ENCODE results near the gene IL32.
A peak's percentile ranks its signal among the peaks of the same experiment; 100 is the strongest.

The IL32 gene, protein sequence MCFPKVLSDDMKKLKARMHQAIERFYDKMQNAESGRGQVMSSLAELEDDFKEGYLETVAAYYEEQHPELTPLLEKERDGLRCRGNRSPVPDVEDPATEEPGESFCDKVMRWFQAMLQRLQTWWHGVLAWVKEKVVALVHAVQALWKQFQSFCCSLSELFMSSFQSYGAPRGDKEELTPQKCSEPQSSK

DNA sequence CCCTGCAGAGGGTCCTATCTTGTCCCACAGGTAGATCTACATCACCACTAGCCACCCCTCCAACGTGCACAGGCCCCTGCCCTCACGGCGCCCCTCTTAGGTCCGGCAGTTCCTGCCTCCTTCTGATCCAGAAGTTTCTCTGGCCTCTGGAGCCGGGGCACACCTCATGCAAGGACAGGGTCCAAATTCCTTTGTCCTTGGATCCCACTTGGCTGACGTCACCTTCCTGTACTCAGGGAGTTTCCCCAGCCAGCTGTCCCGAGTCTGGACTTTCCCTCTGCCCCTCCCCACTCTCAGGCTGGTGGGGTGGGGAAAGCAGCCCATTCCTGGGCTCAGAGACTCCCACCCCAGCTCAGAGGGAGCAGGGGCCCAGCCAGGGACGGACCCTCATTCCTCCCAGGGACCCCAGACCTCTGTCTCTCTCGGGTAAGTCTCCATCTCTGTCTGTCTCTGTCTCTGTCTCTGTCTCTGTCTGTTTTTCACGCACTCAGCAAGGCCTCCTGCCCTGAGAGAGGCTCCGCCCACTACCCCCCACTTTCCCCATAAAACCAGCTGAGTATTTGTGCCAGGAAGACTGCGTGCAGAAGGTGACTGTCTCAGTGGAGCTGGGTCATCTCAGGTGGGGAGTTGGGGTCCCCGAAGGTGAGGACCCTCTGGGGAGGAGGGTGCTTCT lies at the start of gene IL32:
IL32 (plus strand) TSS at position 572 of the 673 bp plus-strand sequence. CDS start 172 bp downstream, outside the sequence.
- DNase-seq, result peak; percentile 71

- no peak for DNase-seq
These were observed 49.4 kb upstream of the IL32 start for GRCh38 chr16:3015865-3016521.

DNA sequence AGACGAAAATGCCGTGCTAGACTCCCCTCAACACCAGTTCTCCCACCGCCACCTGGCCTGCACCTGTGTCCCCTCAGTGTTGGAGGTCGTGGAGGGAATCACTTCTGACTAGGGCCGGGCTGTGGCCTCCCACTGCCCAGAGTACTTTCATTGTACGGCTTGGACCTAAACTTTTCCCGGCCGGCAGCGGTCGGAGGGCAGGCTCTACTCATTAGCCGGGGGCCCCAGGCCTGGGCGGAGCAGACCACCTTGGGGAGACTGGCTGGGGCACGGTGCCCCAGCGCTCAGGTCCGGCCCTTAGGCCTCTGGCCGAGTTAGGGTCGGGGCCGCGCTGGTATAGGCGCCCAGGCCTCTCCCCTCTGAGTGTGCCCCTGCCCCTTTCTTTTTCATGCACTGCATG lies 48.1 kb upstream of the IL32 start:
- DNase-seq, result no peak

DNA sequence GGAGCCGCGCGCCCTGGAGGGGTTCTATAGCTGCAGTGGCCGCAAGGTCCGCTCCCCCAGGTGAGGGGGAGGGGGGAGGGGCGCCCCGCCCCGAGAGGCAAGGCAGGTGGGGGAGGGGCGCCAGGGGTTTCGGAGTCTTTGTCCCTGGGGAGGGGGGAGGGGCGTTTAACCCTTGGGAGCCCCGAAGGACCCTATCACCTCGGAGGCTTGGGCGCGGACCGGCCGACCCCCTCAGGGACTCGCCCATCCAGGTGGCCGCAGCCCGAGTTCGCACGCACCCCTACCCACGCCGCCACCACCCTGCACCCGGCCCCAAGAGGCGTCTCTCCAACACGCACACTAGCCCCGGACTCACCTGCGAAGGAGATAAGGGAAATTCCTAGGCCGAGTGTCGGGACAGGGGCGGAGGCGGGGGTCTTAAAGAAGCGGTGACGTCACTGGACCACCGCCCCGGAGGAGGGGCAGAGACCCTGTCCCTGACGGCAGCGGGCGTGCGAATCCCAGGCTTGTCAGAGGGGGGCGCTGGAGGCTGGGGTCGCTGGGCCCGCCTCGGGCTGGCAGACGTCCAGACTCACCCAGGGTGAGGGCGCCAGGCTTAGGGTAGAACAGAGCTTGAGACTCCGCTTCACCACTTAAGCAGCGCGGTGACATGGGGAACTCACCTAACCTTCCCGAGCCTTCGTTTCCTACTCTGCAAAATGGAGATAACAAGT lies 47.5 kb upstream of the IL32 start, which contains the start of gene CLDN6:
CLDN6 (minus strand) TSS at position 390 of the 713 bp plus-strand sequence. CDS start 2,162 bp downstream, outside the sequence.
- DNase-seq, result no peak

- no peak for DNase-seq
These were observed 45.7 kb upstream of the IL32 start for GRCh38 chr16:3019594-3020246.

- DNase-seq, result peak; percentile 55 to 68
These were observed 45.2 kb upstream of the IL32 start, which contains the start of gene TNFRSF12A for GRCh38 chr16:3020247-3020603. Gene TNFRSF12A, plus strand, starts transcription at chr16:3020368. Its CDS starts 30 bp downstream, at chr16:3020398.

DNA sequence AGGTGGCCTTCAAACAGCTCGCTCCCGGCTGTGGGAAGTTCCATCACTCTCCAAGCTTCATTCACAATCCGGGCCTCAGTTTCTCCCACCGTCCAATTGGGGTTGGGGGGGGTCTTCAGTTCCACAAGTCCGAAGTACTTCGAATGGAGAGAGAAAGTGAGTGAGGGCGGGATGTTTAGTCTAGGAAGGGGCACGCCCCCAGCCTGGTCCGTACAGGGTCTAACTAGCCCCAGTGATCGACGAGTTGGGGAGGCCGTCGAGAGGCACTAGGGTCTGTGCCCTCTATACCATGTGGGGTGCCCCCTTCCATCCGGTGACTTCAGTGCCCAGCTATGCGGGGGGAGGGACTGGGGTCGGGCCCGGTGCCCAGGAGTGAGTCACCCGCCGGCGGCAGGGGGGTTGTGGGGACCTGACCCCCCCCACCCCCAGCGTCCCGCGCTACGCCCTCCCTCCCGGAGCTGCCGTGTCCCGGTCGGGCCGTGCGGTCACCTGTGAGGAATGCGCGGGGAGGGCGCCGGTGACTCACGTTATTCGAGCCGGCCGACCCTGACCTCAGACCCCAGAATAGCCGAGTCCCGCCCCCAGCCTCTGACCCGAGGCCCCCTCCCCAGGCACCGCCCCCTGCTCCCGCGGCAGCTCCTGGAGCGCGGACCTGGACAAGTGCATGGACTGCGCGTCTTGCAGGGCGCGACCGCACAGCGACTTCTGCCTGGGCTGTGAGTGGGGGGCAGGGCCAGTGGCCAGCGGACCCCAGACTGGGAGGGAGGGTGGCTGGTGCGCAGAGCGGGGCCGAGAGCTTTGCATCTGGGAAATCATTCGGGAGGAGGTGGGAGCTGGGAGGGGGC lies 44.6 kb upstream of the IL32 start:
- DNase-seq, result peak; percentile 72 to 80

DNA sequence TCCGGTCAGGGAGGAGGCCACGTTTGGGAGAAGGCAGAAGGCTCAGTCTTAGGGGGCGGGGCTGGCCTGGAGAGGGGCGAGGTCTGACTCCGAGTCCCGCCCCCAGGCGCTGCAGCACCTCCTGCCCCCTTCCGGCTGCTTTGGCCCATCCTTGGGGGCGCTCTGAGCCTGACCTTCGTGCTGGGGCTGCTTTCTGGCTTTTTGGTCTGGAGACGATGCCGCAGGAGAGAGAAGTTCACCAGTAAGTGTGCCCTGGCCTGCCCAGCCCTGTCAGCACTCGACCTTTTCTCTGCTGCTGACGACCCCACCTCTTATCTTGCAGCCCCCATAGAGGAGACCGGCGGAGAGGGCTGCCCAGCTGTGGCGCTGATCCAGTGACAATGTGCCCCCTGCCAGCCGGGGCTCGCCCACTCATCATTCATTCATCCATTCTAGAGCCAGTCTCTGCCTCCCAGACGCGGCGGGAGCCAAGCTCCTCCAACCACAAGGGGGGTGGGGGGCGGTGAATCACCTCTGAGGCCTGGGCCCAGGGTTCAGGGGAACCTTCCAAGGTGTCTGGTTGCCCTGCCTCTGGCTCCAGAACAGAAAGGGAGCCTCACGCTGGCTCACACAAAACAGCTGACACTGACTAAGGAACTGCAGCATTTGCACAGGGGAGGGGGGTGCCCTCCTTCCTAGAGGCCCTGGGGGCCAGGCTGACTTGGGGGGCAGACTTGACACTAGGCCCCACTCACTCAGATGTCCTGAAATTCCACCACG lies 43.8 kb upstream of the IL32 start:
- DNase-seq, result peak; percentile 90

DNA sequence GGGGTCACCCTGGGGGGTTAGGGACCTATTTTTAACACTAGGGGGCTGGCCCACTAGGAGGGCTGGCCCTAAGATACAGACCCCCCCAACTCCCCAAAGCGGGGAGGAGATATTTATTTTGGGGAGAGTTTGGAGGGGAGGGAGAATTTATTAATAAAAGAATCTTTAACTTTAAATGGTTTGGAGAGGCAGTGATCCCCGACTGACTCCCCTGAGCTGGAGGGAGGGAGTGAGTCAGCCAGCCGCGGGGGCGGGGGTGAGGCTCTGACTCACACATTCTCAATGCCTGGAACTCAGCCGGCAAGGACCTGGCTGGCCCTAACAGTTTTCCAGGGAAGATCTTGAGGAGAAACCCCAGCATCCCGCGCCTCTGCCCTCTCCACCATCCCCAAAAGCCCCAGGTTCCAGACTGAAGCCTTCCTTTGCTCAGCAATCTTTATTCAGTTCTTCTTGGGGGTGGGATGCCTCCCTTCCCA lies 43.2 kb upstream of the IL32 start:
- DNase-seq, result peak; percentile 92 to 94

- DNase-seq, result no peak
These were observed 42.6 kb upstream of the IL32 start for GRCh38 chr16:3022684-3023414.

DNA sequence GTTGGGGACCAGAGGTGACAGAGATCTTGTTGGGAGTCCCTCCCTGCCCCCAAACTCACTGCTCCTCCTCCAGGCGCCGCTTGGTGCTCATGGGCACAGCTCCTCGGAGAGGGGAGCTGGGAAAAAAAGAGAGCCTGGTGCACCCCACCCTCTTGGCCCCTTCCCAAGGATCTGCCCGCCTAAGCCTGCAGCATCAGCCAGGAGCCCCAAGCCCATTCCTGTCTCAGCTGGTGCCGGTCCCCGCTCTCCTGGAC lies 42.1 kb upstream of the IL32 start:
- DNase-seq, result no peak

DNA sequence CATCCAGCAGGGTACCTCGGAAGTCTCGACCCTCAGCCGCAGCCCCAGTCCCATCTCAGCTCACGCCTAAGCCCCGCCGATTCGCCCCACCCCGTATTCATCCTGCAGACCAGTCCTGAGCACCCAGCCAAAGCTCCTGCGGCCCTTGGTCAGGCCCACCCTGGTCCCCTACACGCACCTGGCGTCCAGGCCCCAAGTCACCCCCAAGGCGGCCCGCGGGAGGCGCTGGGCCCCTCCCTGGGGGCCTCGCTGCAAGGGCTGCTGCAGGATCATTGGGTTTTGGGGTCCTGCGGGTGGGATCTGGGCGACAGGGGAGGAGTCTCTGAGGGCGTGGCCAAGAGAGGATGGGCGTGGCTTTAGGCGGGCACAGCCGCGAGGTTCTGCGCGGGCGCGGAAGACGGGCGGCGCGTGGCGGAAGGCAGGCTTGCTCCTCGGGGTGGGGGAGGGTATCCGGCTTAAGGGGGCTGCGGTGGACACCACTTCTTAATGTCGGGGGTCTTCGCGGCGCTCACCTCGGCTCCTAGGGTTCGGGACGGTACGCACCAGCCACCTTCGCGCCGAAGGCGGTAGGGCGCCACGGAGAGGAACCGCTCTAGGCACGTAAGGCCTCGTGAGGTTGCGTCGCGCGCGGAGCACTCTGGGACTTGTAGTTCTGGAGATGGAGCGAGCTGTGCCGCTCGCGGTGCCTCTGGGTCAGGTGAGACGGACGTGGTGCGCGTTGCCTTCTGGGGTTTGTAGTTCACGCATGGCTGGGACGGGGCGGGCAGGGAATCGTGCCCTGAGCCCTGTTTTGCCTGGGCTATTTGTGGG lies 41.6 kb upstream of the IL32 start, which contains the start of the genes HCFC1R1 and THOC6:
HCFC1R1 (minus strand) TSS at position 274 of the 810 bp plus-strand sequence; CDS start at position 273, 1 bp downstream.
THOC6 (plus strand) TSS at position 367 of the 810 bp plus-strand sequence; CDS start at position 659, 292 bp downstream.
- DNase-seq, result peak; percentile 95 to 96

DNA sequence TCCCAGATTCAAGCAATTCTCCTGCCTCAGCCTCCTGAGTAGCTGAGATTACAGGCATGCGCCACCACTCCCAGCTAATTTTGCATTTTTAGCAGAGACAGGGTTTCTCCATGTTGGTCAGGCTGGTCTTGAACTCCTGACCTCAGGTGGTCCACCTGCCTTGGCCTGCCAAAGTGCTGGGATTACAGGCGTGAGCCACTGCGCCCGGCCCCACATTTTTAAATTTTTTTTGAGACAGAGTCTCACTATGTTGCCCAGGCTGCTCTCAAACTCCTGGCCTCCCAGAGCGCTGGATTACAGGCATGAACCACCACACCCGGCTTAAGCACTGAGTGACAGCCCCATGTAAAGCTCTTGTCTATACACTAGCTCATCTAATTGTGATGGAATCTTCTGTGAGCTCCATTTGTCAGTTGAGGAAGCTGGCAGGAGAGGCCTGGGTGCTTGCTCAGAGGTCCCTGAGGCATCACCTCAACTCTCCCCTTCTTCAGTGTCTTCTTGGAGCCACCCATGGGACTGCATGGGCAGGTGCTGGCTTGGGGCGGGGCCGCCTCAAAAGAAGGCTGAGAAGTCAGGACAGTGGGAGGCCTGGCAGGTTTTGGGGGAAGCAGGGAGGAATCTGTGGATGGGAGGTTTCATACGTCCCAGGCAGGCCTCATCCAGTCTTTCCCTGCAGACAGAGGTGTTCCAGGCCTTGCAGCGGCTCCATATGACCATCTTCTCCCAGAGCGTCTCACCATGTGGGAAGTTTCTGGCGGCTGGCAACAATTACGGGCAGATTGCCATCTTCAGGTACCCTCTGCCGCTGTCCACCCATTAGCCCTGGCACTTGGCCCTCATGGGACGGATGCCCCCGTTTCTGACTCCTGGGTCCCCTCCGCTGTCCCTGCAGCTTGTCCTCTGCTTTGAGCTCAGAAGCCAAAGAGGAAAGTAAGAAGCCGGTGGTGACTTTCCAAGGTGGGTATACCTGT lies 40.1 kb upstream of the IL32 start:
- no peak for DNase-seq

DNA sequence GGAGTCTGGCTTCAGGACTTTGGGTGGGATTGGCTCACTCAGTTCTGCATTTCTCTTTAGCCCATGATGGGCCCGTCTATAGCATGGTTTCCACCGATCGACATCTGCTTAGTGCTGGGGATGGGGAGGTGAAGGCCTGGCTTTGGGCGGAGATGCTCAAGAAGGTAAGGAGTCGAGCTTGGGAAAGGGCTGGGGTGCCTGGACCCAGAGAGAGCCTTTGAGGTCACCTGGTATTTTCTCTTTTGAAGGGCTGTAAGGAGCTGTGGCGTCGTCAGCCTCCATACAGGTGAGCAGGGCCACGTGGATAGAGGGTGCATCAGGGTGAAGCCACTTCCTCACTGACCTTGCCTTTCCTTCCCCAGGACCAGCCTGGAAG lies 39.4 kb upstream of the IL32 start:
- no peak for DNase-seq

DNA sequence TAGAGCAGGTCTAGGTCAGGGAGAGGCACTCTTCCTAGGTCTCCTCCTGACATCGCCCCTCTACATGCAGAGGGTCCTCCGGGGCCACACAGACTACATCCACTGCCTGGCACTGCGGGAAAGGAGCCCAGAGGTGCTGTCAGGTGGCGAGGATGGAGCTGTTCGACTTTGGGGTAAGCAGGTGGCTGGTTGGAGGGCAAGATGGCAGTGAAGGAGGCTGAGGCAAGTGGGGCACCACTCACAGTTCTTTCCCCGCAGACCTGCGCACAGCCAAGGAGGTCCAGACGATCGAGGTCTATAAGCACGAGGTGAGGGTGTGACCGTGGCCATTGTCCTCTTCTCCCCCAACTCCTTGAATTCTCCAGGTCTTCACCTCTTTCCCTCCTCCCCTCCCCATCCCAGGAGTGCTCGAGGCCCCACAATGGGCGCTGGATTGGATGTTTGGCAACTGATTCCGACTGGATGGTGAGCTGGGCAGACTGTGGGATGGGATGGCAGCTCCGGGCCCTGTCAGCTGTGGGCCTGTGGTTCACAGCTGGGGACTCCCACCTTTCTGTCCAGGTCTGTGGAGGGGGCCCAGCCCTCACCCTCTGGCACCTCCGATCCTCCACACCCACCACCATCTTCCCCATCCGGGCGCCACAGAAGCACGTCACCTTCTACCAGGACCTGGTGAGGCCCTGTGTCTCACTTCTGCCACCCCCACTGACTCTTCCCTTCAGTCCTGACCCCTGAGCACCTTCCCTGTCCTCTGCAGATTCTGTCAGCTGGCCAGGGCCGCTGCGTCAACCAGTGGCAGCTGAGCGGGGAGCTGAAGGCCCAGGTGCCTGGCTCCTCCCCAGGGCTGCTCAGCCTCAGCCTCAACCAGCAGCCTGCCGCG lies 38.6 kb upstream of the IL32 start:
- DNase-seq, result no peak

GRCh38 chr16:3027489-3027795 lies 38.0 kb upstream of the IL32 start:
- no peak for DNase-seq
